HG03342 (cell line): ENCODE measurements around the gene PFKFB2.

Source experiments
- ATAC-seq: cut with Tn5 transposase; IDR thresholded peaks from one replicate; pipeline ENCODE4 v1.9.1; 2021; ENCODE audit warnings: mild to moderate bottlenecking, moderate library complexity; ENCODE audit not compliant: unreplicated experiment

The PFKFB2 gene

DNA sequence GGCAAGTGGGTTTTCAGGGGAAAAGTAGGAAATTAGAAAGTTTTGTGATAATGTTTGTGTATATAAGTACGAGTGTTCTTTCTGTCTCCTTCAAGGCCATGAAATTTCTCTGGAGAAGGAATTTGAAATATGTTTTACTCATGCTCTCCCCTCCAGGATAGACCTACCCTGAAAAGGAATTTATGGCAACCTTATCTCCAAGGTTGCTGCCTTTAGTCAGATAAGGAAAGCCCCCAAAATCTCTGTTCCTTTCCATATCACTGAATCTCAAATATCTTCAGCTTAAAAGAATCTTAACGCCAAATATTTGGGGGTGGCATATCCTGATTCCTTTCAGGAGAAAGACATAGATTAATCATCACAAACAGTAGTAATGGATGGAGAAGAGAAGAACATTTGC, 35.1 kb downstream of the PFKFB2 start:
- no peak for ATAC-seq

DNA sequence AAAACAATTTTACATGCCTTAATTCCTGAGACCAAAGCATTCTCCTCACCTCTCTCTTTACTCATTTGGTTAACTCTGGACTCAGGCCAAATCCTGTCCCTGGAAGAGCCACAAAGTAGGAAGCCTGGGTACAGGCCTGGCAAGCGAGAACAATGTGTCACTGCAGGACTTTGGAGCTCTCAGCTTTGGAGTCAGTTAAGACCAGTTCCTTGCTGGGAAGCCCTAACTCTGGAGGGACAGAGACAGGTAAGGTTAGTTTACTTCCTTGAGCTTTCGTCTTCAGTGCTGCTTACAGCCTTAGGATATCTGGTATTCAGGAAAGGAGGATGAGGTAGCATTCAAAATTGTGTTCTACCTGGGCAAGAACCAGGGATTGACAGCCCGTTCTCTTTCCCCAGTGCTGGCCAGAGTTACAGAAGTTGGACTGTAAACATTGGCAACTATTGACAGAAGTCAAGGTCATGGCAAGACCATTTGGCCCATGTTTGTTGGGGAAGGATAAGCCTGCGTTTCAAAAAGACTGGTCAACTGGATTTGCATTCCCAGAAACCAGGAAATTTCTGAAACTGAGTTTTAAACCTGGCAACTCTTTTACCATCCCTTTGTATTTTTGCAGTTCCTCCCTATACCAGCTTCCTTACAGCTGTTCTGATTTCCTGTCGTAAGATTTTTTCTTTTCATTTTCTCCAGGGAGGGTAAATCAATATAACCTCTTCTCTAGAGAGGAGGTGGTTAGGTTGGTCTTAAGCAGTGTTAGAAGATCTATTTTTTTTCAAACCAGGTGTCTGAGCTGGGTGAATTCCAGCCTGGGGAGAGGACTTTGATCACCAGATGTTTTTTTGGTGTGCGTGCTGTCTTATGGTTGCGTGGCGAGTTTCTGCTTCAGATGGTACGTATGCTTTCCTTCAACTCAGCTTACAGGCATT, 35.9 kb downstream of the PFKFB2 start, which contains the start of gene C4BPB:
Gene C4BPB, plus strand, starts transcription at position 160 of the 926 bp plus-strand sequence. Its CDS starts 672 bp downstream, at position 832.
- ATAC-seq = no peak

DNA sequence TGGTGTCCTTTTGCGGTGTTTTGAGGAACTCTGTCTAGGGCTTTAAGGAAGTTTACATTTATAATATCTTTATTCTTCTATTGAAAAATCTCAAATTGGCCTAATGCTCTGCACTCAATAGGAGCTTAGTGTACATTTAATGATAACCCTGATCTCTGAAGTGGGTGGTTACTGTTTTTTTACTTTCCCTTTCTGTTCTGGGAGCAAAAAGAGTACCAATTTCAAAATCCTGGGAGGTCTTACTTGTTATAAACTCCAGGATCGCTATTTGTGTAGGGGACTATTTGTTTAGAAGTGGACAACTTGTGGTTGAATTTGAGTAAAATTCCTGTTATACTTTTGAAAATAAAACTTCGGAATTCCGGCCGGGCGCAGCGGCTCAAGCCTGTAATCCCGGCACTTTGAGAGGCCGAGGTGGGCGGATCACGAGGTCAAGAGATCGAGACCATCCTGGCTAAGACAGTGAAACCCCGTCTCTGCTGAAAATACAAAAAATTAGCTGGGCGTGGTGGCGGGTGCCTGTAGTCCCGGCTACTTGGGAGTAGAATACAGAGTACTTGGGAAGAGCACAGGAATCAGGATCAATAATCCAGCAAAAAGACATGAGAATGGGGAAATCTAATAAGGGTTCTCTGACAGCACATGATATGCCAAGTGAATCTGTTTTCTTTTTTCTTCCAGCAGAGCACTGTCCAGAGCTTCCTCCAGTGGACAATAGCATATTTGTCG, 36.7 kb downstream of the PFKFB2 start:
- ATAC-seq = no peak

DNA sequence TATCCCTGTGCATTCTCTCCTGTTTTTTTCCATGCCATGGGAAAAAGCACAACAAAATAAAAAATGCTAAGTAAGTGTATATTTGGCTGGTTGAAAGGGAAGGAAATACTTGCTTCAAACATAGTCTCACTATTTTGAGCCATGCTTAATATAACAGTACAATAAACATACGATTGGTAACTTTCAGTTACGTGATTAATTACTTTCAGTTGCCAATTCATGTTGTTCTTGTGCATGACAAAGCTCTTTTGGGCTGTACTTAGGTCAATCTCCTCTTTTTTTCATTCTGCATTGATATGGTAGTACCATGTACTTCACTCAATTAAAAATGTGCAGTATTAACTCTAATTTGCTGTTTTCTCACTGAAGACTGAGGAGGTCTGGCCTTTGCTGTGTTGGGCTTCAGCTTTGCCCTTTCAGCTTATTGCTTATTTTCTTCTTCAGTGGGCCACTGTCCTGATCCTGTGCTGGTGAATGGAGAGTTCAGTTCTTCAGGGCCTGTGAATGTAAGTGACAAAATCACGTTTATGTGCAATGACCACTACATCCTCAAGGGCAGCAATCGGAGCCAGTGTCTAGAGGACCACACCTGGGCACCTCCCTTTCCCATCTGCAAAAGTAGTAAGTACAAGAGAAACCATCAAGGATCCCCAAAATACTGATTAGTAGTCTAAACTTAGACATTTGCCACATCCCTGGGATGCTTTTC, 38.3 kb downstream of the PFKFB2 start:
- no peak for ATAC-seq

DNA sequence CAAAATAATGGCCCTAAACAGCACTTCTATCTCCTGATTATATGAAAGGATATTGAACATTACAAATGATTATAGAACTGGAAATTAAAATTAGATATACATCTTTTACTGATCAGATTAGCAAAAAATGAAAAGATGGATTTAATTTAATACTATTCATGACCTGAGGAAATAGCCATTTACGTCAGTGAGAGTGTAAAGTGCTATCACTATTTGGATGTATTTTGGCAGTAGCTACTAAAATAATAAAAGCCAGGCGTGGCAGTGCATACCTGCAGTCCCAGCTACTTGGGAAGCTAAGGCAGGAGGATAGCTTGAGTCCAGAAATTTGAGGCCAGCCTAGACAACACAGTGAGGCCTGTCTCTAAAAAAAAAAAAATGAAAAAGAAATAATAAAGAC, 40.9 kb downstream of the PFKFB2 start:
- ATAC-seq = no peak

DNA sequence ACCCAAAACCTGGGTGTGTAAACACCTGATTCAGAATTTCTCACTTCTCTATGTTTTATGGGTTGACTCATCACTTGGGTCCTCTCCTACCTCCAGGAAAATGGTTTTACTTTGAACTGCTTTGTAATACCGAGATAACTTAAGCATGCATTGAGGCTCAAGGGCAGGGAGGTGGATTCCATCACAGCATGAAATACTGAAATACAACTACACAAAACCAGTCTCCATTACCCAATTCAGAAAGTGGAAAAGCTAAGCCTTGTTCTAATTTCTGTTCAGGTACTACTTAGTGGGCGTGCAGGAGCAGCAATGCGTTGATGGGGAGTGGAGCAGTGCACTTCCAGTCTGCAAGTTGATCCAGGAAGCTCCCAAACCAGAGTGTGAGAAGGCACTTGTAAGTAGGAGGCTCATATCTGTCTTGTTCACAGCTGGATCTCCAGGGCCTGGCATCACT, 44.8 kb downstream of the PFKFB2 start:
- peak; percentile 74 for ATAC-seq

DNA sequence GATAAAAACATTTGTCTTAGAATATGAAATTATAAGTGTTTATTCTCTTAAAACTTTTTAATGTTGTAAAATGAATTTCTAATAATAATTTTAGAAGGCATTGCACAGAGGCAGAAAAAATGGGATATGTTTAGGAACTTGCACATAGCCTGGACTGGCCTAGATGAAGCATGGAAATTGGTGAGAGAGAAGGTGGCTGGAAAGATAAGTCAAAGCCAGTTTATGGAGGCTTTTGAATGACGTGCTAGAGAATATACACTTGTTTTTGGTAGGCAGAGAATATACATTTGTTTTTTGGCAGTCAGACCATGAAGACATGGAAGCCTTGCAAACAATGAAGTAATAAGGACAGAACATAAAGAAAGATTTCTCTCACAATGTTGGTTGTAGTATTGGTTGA, 48.6 kb downstream of the PFKFB2 start:
- no peak for ATAC-seq

- no peak for ATAC-seq
Measured at GRCh38 chr1:207102146-207102545, 49.1 kb downstream of the PFKFB2 start.

DNA sequence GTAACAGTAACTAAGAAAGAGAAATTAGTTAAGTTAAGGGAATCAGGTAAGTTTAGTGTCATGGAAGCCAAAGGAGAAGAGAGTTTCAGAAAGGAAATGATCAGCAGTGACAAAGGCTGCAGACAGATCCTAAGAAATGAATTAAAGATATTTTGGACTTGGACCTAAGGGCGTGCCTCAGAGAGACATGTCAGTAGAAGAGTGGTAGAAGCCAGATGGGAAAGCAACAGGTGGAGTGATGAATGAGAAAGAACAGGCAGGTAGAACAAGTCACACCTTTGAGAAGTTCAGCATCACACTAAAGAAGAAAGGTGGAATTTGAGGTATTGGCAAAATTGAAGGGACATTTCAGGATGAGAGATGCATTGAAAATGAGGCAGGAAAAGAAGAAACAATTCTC, 49.6 kb downstream of the PFKFB2 start:
- ATAC-seq = no peak

DNA sequence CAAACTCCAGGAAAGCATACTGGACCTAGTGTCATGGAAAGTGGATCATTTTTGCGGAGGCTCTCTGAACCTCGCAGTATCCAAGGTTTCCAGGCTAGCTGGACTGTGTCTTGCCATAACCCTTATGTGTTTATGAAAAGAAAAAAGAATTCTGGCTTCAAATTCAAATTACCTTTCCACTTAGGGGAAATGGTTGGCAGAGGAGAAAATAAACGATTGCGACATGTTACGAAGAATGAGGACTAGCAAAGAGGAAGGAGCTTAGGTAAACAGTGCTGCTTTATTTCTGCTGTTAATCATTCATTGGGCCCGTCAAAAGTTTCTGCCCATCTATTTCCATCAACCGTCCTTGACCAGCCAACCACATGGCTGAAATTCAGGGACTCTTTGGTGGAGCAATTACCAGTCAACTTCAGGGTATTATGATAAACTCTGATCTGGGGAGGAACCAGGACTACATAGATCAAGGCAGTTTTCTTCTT, 50.9 kb downstream of the PFKFB2 start, which contains the start of gene C4BPA:
Gene C4BPA, plus strand, starts transcription at position 342 of the 482 bp plus-strand sequence. CDS start 8,793 bp downstream, outside the sequence.
- no peak for ATAC-seq

DNA sequence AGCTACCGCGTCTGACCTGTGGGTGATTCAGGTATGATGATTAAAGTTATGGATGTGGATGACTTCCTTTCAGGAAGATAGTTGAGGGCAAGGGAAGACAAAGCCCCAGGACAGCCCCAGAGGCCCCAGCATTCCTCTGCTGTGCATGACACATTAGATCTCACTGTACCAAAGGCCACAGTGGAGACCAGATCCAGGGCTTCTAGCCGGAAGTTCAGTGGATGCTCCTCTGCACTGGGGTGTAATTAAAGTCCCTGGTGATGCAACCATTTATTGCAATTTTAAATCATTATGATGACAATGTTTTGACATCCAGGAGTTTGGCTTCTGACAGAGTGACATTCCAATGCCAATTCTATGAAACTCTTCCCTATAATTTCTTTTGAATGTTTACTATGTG, 55.9 kb downstream of the PFKFB2 start:
- no peak for ATAC-seq

GRCh38 chr1:207112616-207113296, 59.7 kb downstream of the PFKFB2 start:
- no peak for ATAC-seq

DNA sequence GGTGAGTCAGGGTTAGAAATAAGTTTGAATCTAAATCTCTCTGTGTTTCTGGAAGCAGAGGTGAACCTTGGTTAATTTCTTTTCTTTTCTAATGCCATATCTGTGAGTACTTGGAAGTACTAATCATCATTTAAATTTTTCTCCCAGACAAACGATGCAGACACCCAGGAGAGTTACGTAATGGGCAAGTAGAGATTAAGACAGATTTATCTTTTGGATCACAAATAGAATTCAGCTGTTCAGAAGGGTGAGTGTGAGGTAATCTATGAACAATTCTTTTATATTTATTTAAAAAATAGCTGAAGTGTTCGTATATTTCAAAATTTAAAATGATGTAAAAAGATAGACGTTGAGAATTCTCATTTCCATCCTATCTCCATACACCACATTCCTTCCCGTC, 62.2 kb downstream of the PFKFB2 start:
- ATAC-seq = no peak

GRCh38 chr1:207124389-207124788, 71.3 kb downstream of the PFKFB2 start:
- ATAC-seq = no peak

DNA sequence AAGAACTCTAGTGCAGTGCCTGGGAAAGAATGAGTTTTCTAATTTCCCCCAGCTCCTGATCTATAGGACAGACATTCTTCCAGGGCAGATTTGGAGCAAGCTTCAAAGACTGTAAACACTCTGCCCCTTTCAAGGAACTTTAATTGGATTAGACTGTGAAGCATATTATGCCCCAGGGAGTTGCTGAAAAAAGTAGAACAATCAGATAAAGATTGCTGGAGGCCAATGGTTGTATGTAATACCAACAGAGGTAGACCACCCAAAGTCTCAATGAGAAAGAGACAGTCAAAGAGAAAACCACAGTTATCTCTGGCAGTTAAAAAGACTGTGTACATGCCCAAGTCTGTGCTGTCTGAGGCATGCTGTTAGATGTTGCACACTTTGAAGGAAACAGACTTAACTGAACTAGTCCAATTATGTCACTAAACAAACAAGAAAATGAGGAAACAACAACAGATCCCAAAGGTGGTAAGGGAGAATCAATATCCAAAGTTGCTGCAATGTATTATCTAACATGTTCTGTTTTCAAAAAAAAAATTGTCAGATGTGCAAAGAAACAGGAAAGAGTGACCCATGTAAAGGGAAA, 75.4 kb downstream of the PFKFB2 start:
- ATAC-seq = no peak

- no peak for ATAC-seq
Measured at GRCh38 chr1:207129053-207129452, 76.0 kb downstream of the PFKFB2 start.
